Erythroblast (primary cell): Measurements from ENCODE around the gene OR10H1.
"Not testable (repeated sequence)": the region's sequence is repeated elsewhere in the genome, so short reads cannot be mapped to it uniquely, and the experiment has no call there.

Source experiments
- GATA1 ChIP-seq: IDR thresholded peaks from 2 replicates; pipeline ENCODE4 v1.6.1; 2011; ENCODE audit warnings: low read depth, mild to moderate bottlenecking, control low read depth, low read length, moderate library complexity
- POLR2A ChIP-seq: IDR thresholded peaks from 2 replicates; pipeline ENCODE4 v1.6.1; 2011; ENCODE audit warnings: mild to moderate bottlenecking, low read length

- TF ChIP-seq POLR2A, GATA1: not testable (repeated sequence)
Observed at GRCh38 chr19:15843894-15844222, 28.4 kb upstream of the OR10H1 start.
